Measurements from ENCODE around the gene ATF6.

Gene ATF6

DNA sequence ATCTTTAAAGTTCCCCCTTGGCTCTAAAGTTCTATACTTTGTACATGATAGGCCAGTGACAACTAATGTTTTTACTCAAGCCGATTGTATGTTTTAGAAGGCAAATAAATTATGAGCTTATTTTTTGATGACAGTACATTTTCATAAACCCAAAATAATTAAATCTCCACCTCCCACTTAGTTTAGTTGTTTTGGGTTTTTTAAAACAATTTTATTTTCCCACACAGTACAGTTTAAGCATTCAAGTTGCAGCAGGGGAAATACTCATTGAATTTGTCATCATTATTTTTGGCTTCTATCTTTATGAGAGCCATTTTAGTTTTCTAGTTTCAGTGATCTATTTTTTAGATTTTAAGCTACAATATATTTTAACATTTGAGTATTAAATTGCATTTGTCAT lies 163.9 kb downstream of the ATF6 start:
- in situ Hi-C loops (cut with HindIII; ENCODE audit: low pct_unique_long_range_greater_than_20kb, low sequenced_read_pairs): no loop called here
- DNase-seq (ENCODE audit: low read depth in 1 of 2, low spot score in 1 of 2): no peak
- no peak for TF ChIP-seq JUND (IDR thresholded peaks at IDR 0.05; ENCODE audit: low read depth)

DNA sequence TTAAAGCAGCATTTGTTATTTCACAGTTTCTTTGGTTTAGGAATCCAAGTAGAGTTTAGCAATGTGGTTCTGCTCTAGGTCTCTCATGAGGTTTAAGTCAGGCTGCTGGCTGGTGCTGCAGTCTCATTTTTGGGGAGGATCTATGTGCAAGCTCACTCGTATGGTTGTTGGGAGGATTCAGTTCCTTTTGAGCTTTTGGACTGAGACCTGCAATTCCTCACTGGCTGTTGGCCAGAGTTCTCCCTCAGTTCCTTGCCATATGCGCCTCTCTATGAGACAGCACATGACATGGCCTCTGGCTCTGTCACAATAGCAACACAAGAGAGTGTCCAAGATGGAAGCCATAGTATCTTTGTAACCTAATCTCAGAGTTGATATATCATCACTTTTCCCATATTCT lies 166.5 kb downstream of the ATF6 start:
- TF ChIP-seq JUND (IDR thresholded peaks at IDR 0.05; ENCODE audit: low read depth): no peak
- in situ Hi-C loops (cut with HindIII; ENCODE audit: low pct_unique_long_range_greater_than_20kb, low sequenced_read_pairs): no loop called here
- no peak for DNase-seq (ENCODE audit: low read depth in 1 of 2, low spot score in 1 of 2)

DNA sequence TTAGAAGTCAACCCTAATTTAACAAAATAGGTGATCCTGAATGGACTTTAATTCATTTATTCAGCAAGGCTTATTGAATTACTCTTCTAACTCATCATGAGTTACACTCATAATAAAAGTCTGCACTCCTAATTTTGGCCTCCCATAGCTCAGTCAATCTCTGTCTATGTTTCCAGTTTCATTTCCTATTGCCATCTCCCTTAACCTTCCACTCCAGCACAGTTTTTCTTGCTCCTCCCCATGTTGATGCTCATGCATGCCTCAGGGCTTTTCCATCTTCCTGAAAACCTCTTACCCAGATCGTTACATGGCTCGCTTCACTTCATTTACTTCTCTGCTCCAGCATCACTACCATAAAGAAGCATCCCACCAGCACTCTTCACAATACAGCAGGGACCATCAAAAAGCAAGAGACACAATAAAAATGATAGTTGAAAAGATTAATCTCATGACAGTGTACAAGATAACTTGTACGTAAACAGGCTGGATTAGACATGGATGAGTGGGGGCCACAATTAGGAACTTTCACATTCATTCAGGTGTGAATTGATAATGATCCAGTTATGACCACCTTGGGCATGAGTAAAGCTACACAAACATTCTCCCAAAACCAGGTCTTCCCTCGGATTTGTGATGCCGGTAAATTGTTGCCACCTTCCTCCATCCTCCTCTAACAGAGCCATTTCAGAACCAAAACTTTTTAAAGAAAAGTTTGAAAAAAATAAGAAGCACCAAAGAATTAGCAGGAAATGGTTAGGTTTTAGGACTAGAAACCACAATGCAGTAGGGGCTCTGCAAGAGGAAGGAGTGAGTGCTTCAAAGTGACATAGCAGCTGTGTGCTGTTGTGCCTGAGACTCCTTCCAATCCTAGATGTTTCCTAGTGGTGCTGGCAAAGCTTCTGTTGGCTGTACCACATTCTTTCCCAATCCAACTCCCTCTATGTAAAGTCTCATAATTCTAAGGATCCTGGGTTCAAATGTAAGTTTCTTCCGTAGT lies 167.8 kb downstream of the ATF6 start:
- in situ Hi-C loops (cut with HindIII; ENCODE audit: low pct_unique_long_range_greater_than_20kb, low sequenced_read_pairs): no loop called here
- DNase-seq (ENCODE audit: low read depth in 1 of 2, low spot score in 1 of 2): no peak
- no peak for TF ChIP-seq JUND (IDR thresholded peaks at IDR 0.05; ENCODE audit: low read depth)

DNA sequence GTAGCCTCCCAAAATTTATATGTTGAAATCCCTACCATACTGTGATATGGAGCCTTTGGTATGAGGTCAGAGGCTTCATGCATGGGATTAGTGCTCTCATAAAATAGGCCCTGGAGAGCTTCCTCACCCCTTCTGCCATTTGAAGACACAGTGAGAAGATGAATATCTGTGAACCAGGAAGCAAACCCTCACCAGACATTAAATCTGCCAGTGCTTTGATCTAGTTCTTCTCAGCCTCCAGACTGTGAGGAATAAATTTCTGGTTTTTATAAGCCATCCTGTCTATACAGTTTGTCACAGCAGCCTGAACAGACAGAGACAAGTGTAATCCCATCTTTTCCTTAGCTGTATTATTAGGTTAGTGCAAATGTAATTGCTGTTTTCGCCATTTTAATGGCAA lies 169.1 kb downstream of the ATF6 start:
- no peak for DNase-seq (ENCODE audit: low read depth in 1 of 2, low spot score in 1 of 2)
- no peak for TF ChIP-seq JUND (IDR thresholded peaks at IDR 0.05; ENCODE audit: low read depth)
- in situ Hi-C loops (cut with HindIII; ENCODE audit: low pct_unique_long_range_greater_than_20kb, low sequenced_read_pairs): no loop called here

DNA sequence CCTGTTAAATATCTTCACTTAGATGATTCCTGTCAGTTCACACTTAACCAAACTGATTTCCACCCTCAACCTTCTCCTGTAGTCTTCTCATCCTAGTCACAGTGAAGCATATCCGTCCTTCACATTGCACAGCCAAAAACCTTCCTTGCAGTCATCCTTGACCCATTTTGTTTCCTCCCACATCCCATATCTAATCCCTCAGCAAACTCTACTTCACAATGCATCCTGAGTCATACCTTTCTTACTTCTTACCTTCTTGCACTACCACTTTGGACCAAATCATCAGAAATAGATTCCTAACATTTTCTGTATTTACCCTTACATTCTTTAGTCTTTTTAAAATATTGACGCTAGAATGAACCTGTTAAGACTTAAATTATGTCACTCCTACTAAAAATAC lies 170.7 kb downstream of the ATF6 start:
- no peak for DNase-seq (ENCODE audit: low read depth in 1 of 2, low spot score in 1 of 2)
- no peak for TF ChIP-seq JUND (IDR thresholded peaks at IDR 0.05; ENCODE audit: low read depth)
- in situ Hi-C loops (cut with HindIII; ENCODE audit: low pct_unique_long_range_greater_than_20kb, low sequenced_read_pairs): no loop called here

DNA sequence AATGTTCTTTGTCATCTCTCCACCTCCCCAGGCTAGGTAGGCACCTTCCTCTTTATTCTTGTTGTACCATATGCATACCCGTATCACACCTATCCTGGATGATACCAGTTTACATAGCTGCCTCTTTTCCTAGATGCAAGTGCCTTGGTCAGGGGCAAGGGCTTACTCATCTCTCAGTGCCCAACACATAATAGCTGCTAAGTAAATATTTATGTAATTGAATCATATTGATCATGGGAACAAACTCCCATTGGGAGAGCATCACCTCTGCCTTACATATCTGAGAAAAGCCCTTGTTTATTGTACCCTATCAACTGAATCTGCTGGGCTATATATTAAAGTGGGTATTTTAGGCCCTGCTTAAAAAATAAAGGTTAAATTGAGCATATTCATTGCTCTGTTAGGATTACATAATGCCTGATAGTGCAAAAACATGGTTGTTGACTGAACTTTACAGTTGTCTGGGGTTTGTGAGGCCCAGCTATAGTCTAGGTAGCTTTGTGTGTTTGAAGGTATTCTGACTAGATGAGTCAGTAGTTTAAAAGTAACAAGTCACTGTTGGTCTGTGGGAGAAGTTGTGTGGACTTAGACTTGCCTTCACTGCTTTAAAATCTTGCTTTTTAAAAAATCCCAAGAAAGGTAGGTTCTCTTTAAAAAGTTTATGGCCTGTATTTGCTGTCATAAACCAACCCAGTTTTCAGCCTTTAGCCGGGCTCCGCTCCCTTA lies 174.9 kb downstream of the ATF6 start:
- in situ Hi-C loops (cut with HindIII; ENCODE audit: low pct_unique_long_range_greater_than_20kb, low sequenced_read_pairs): no loop called here
- DNase-seq (ENCODE audit: low read depth in 1 of 2, low spot score in 1 of 2): no peak
- TF ChIP-seq JUND (IDR thresholded peaks at IDR 0.05; ENCODE audit: low read depth): no peak

DNA sequence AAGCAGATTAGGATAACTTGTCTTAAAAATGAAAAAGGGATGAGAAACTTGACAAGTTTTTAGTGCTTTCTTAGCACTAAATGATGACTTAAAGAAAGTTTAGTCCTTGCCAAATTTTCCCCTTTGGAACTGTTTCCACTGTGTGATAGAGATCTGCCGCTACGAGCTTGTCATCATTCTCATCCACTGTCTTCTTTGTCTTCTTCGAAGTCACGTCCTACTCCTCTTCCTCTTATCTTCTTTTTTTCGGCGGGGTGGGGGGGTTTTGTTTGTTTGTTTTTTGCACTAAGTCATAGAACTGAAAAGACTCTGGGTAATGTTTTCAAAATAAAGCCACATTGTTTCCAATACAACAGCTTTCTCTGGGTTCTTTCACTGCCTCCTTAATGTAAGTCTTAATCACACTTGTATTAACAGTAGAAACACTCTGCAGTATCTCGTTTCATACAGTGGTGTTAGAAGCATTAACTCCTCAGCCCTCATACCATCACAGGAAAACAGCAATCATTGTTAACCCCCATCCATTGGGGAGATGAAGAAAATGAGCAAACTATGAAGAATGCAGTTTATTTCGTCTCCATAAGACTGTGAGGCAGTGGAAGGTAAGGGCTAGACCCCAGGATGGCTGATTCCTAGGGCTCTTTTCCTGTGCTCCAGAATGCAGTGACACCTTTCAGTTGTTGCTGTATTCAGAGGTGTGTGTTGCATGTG lies 175.8 kb downstream of the ATF6 start:
- DNase-seq (ENCODE audit: low read depth in 1 of 2, low spot score in 1 of 2): no peak
- in situ Hi-C loops (cut with HindIII; ENCODE audit: low pct_unique_long_range_greater_than_20kb, low sequenced_read_pairs): no loop called here
- TF ChIP-seq JUND (IDR thresholded peaks at IDR 0.05; ENCODE audit: low read depth): no peak

DNA sequence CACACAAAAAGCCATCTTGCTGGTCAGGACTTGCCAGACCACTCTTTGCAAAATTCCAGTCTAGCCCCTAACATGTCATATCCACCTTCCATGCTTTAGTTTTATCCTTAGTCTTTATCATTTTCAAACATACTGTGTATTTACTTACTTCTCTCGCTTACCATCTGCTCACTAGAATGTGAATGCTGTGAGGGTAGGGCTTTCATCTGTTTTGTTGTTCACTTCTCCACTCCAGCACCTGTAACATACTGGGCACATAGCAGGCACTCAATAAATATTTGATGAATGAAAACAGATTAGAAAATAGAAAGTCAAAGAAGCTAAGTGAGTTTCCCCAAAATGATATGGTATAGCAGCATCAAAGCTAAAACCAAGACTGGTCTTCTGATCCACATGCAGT lies 177.6 kb downstream of the ATF6 start:
- in situ Hi-C loops (cut with HindIII; ENCODE audit: low pct_unique_long_range_greater_than_20kb, low sequenced_read_pairs): no loop called here
- TF ChIP-seq JUND (IDR thresholded peaks at IDR 0.05; ENCODE audit: low read depth): no peak
- no peak for DNase-seq (ENCODE audit: low read depth in 1 of 2, low spot score in 1 of 2)

DNA sequence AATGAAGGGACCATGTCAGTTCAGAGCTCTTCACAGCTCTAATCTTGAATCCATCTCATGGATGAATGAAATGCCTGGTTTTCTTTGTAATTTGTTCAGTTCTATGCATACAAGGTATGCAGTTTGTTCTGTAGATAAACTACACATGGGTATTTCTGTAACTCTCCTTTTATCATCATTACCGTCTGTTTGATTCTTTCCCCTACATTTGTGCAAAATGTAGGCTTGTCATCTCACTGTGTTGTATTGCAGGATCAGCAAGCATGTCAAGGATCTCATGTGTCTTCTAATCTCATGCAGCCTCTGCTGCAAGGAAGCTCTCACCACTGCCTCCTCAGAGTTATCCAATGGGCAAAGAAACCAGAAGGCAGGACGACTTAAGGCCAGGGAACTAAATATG lies 178.3 kb downstream of the ATF6 start:
- in situ Hi-C loops (cut with HindIII; ENCODE audit: low pct_unique_long_range_greater_than_20kb, low sequenced_read_pairs): no loop called here
- TF ChIP-seq JUND (IDR thresholded peaks at IDR 0.05; ENCODE audit: low read depth): no peak
- DNase-seq (ENCODE audit: low read depth in 1 of 2, low spot score in 1 of 2): no peak

DNA sequence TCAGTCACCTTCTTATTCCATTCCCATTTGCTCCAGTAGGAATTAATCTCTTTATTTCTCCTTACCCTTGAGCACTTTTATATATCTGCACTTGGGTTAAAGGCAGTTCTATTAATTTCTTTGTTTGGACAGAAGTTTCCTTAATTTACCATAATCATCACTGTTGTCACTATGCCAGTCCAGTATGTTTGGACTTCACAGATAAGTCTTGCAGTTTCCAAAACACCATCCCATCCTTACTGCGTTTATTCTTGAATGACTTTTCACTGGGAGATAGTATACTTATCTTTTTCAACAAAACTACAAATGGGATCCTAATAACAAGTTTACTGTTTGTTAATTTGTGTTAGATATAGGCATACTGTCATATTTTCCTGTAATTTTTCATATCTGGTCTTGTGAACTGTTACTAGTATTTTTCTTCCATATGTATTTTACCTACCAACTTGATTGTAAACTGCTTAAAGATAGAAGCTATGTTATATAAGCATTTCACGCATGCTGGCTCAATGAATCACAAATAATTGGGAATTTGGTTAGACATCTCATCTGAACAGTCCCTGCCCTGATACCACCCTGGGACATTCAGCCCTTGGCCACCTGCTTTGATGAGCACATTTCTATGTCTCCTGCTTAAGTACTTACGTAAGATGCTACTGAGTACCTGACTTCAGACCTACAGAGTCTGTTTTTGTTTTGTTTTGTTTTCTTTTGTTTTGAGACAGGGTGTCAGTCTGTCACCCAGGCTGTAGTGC lies 179.4 kb downstream of the ATF6 start:
- in situ Hi-C loops (cut with HindIII; ENCODE audit: low pct_unique_long_range_greater_than_20kb, low sequenced_read_pairs): no loop called here
- no peak for TF ChIP-seq JUND (IDR thresholded peaks at IDR 0.05; ENCODE audit: low read depth)

DNA sequence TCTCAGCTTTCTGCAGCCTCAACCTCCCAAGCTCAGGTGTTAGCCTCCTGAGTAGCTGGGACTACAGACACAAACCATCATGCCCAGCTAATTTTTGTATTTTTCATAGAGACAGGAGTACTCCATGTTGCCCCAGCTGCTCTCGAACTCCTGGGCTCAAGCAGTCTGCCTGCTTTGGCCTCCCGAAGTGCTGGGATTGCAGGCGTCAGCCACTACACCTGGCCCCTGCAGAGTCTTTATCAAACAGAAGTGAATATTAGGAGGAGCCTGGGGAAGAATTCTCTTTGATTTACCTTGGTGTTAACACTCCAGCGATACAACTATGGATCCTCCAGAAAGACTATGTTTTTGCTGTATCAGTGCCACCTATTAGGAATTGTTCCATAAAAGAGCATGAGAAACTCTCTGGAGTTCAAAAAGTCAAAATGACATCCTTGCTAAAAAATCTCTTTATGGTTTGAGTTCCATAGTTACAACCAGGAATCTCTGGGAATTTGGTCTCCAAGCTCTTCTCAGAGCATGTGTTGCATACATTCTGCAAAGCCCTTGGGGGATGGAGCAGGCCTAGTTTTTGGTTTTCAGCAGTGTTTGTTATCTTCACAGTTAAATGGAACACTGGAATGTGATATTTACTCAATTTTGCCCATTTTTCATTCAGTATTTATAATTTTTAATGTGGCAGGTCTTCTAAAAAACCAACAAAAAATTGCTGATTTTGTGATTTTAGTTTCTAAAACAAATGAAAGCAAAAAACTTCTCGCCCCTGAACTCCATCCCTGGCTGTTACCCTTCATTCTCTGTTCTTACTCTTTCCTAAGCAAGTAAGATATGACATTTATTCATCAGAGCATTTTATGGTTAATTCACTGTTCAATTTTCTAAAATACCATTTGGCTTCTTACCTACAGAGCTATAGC lies 180.2 kb downstream of the ATF6 start:
- in situ Hi-C loops (cut with HindIII; ENCODE audit: low pct_unique_long_range_greater_than_20kb, low sequenced_read_pairs): no loop called here
- no peak for TF ChIP-seq JUND (IDR thresholded peaks at IDR 0.05; ENCODE audit: low read depth)
- DNase-seq (ENCODE audit: low read depth in 1 of 2, low spot score in 1 of 2): no peak

More for the DNA sequence above, 179.4 kb downstream of the ATF6 start:
- DNase-seq (ENCODE audit: low read depth in 1 of 2, low spot score in 1 of 2): no peak
